ENCODE data around the gene RPL6.
"Not testable (repeated sequence)": the region's sequence is repeated elsewhere in the genome, so short reads cannot be mapped to it uniquely, and the experiment has no call there.

RPL6 gene

GRCh38 chr12:112409064-112409905 lies at the start of gene RPL6:
RPL6 (minus strand) TSS chr12:112409605; CDS start chr12:112408656, 949 bp downstream.
- TF ChIP-seq CTCF (IDR thresholded peaks at IDR 0.05; ENCODE audit: low read depth, low read length): no peak
- peak within 1 kb of the TSS; percentile 91 for H3K4me3 ChIP-seq (ENCODE audit: low read depth, low read length)

DNA sequence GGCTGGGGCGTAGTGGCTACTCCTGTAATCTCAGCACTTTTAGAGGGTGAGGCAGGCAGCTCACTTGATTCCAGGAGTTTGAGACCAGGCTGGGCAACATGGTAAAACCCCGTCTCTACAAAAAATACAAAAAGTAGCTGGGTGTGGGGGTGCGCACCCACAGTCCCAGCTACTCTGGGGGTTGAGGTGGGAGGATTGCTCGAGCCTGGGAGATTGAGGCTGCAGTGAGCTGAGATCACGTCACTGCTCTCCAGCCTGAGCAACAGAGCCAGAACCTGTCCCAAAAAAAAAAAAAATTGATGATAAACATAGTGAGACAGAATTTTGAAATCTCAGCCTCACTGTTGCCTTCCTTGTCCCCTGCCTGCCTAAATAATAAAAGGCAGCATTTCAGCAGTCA lies 49.3 kb upstream of the RPL6 start:
- TF ChIP-seq CTCF (IDR thresholded peaks at IDR 0.05; ENCODE audit: low read depth, low read length): no peak
- no peak overlapping the region for H3K4me3 ChIP-seq (ENCODE audit: low read depth, low read length)

DNA sequence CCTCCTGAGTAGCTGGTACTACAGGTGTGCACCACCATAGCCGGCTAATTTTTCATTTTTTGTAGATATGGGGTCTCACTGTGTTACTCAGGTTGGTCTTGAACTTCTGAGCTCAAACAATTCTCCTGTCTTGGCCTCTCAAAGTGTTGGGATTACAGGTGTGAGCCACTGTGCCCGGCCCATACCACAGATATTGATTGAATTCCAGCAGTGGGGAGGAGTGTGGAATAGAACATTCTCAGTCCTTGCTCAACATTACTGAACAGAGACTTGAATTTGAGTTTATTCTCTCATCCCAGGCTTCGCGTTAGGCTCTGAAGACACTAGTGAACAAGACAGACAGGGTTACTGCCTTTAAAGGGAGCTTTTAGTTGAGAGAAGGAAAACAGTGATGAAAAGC lies 48.9 kb upstream of the RPL6 start:
- TF ChIP-seq CTCF (IDR thresholded peaks at IDR 0.05; ENCODE audit: low read depth, low read length): no peak
- no peak overlapping the region for H3K4me3 ChIP-seq (ENCODE audit: low read depth, low read length)

GRCh38 chr12:112457142-112457541 lies 47.7 kb upstream of the RPL6 start:
- H3K4me3 ChIP-seq (ENCODE audit: low read depth, low read length): not testable (repeated sequence)

DNA sequence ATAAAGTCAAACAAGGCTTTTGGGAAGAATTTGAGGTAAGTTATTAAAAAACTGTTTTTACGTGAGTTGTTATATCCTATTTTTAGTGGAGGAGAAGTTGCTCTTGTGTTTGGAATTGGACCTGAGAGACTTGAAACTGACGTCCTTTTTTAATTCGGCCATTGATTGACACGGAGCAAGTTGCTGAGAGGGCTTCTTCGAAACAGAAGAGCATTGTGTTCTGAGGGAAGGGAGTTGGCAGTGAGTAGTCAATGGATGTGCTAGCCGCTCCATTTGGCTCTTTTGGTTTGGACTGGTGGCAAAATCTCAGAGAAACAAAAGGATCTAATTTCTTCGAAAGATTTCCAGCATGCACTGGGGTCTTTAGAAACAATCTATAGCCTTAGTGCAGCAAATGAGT lies 46.6 kb upstream of the RPL6 start:
- no peak for TF ChIP-seq CTCF (IDR thresholded peaks at IDR 0.05; ENCODE audit: low read depth, low read length)
- no peak overlapping the region for H3K4me3 ChIP-seq (ENCODE audit: low read depth, low read length)

DNA sequence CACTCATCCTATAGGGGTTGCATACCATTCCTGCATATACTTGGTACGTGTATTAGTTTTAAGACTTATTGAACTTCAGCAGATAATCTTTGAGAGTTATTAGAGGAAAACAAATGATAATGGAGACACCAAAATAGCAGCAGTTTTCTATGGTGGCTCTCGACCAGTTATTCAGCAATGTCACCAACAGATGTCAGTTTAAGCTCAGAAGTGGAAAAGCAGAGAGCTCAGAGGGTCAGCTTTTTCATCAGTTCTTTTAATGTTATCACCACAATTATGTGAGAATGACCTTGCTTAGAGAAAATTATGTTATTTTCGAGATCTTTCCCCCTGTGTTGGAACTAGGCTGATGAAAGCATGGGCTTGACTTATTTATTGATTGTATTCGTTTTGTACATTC lies 41.3 kb upstream of the RPL6 start:
- no peak for TF ChIP-seq CTCF (IDR thresholded peaks at IDR 0.05; ENCODE audit: low read depth, low read length)
- no peak overlapping the region for H3K4me3 ChIP-seq (ENCODE audit: low read depth, low read length)

GRCh38 chr12:112448165-112448564 lies 38.8 kb upstream of the RPL6 start:
- not testable (repeated sequence) for H3K4me3 ChIP-seq (ENCODE audit: low read depth, low read length)

- no peak for TF ChIP-seq CTCF (IDR thresholded peaks at IDR 0.05; ENCODE audit: low read depth, low read length)
- no peak overlapping the region for H3K4me3 ChIP-seq (ENCODE audit: low read depth, low read length)
These were observed 37.7 kb upstream of the RPL6 start for GRCh38 chr12:112447106-112447505.

All from WI38 (cell line).